Measurements from ENCODE around the gene CCNG2. TPM values are rescaled to one million over a fixed set of nuclear protein-coding genes. Genes with fewer than 3 reads are reported as not detected.

The CCNG2 gene, protein sequence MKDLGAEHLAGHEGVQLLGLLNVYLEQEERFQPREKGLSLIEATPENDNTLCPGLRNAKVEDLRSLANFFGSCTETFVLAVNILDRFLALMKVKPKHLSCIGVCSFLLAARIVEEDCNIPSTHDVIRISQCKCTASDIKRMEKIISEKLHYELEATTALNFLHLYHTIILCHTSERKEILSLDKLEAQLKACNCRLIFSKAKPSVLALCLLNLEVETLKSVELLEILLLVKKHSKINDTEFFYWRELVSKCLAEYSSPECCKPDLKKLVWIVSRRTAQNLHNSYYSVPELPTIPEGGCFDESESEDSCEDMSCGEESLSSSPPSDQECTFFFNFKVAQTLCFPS
- 6.1 and 12.9 TPM in 2 replicates for total RNA-seq

DNA sequence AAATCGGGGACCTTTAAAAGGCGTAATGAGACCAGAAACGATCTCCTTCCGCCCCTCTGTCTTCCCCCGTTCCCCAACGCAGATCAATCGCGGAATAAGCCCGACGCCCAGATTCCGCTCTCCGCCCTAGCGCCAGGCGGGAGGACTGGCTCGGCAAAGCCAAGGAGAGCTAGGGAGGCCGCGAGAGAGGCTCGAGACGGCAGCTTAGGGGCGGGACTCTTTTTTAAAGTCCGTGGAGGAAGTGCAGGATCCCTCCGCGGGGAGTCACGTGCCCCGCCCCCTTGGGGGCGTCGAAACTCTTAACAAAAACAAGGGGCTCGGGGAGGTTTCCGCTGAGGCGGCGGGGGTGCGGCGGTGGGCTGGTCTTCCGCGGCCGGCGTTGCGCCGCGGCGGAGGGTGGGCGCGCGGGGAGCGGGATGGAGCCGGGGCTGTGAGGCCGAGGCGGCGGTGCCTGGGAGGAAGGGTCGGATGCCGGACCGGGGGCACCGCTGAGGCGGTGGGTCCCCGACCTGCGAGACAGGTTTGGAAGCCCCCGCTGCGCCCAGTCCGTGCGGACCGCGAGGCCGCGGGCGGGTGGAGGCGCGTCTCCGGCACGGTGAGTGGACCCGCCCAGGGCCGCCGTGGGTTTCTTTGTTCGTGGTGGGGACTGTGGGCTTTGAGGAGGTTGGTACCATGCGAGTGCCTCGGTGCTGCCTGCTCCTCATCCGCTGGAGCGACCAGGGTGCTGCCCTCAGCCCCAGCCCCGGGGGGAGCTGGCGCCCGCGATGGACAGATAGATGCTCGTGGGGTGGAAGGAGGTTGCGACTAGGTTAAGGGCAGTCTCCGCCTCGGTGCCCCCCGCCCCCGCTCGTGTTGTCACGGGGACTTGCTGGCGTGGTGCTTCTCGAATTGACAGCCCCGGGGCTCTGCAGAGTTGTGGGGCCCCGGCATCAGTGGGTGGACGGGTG is at the start of gene CCNG2:
CCNG2 (plus strand) TSS at position 296 of the 947 bp plus-strand sequence. CDS start 1,326 bp downstream, outside the sequence.

Other genes with a start within 250 kb of the CCNG2 start
- gene SEPTIN11, start 207.5 kb upstream of the CCNG2 start, total RNA-seq: 135 and 168 TPM in 2 replicates
- 143 and 190 TPM in 2 replicates for gene CCNI, start 81.2 kb upstream of the CCNG2 start, total RNA-seq

Data from myometrial cell (primary cell).